ENCODE measurements around the gene BCL2L2. TPM values are rescaled to one million over a fixed set of nuclear protein-coding genes. Genes with fewer than 3 reads are reported as not detected.

BCL2L2 gene
- total RNA-seq, 1 donor from 2014 or later: 11.8 TPM

GRCh38 chr14:23352506-23353432 is 46.1 kb downstream of the BCL2L2 start, which contains the start of gene SLC22A17:
TSS of gene SLC22A17 (minus strand) at chr14:23352887.
- H3K36me3 Mint-ChIP-seq (ENCODE audit: low read depth): no peaks in the 10 kb centered on the region
- POLR2A ChIA-PET: interaction anchor here (0.6 to 0.7 kb wide), 3 partner anchors 50 to 787 kb away, joined by 5 read pairs; partner anchors contain the start of gene PPP1R3E
- peaks cover 58% of the 10 kb centered on the region for H3K27me3 Mint-ChIP-seq

GRCh38 chr14:23353433-23353780 is 46.8 kb downstream of the BCL2L2 start:
- H3K4me1 Mint-ChIP-seq: peaks cover 9% of the 10 kb centered on the region

More at GRCh38 chr14:23352506-23353432, 46.1 kb downstream of the BCL2L2 start, which contains the start of gene SLC22A17:
- TF ChIP-seq CTCF (IDR thresholded peaks at IDR 0.05): no peak
- DNase-seq (no peak), ATAC-seq (ENCODE audit: low read depth) (peak; percentile 68)
- Mint-ChIP-seq H3K27ac (no peak within 1 kb of the TSS), H3K9me3 (no peaks in the 10 kb centered on the region), H3K4me3 (peak within 1 kb of the TSS; percentile 66), H3K4me1 (peaks cover 9% of the 10 kb centered on the region)
- CTCF ChIA-PET: interaction anchor here (0.9 to 1.0 kb wide), 2 partner anchors 27 kb away, joined by 3 to 4 read pairs; no protein-coding TSS in a partner anchor
- intact Hi-C loops (cut with micrococcal nuclease): loop anchor here (1.0 kb wide), 1 partner anchor 50 kb away; the partner anchor contains the start of gene PPP1R3E

GRCh38 chr14:23354990-23355389 is 48.4 kb downstream of the BCL2L2 start:
- ChIA-PET POLR2A (no interaction called here), CTCF (no interaction called here)
- no peak for DNase-seq
- Mint-ChIP-seq H3K9me3 (no peaks in the 10 kb centered on the region), H3K27me3 (peaks cover 47% of the 10 kb centered on the region), H3K4me3 (no peak overlapping the region), H3K4me1 (peaks cover 9% of the 10 kb centered on the region), H3K36me3 (ENCODE audit: low read depth) (no peaks in the 10 kb centered on the region), H3K27ac (no peak overlapping the region)
- intact Hi-C loops (cut with micrococcal nuclease): no loop called here
- TF ChIP-seq CTCF (IDR thresholded peaks at IDR 0.05): no peak
- ATAC-seq (ENCODE audit: low read depth): no peak

More at GRCh38 chr14:23353433-23353780, 46.8 kb downstream of the BCL2L2 start:
- ATAC-seq (ENCODE audit: low read depth) (no peak), DNase-seq (no peak)
- CTCF ChIA-PET: interaction anchor here (1.0 kb wide), 1 partner anchor 27 kb away, joined by 3 read pairs; no protein-coding TSS in a partner anchor
- POLR2A ChIA-PET: no interaction called here
- Mint-ChIP-seq H3K9me3 (no peaks in the 10 kb centered on the region), H3K4me3 (peak overlapping the region; percentile 66), H3K36me3 (ENCODE audit: low read depth) (no peaks in the 10 kb centered on the region), H3K27me3 (peaks cover 55% of the 10 kb centered on the region), H3K27ac (no peak overlapping the region)
- intact Hi-C loops (cut with micrococcal nuclease): no loop called here
- TF ChIP-seq CTCF (IDR thresholded peaks at IDR 0.05): no peak

DNA sequence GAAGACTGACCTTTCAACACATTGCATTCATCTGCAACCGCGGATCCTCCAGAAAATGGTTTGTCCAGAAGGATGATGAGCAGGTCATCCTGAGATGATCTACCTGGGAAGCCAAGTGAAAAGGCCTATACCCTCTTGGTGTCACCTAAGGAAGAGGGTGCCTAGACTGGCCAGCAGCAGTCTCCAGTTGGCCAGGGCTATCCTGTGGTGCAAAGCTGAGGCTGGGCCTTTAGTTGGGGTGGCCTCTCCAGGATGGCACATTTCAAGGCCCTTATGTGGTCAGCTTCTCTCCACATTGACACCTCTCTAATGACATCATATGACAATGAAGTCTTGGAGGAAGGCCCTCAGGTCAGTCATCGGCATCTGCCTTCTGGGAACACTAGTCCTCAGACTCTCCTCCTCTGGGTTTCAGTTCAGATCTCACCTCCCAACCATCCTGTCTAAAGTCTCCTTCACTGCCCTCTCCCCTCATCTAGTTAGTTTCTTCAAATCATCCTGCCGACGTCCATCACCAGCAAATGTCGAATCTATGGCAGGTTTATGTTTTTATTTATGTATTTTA is 49.3 kb downstream of the BCL2L2 start:
- CTCF ChIA-PET: no interaction called here
- peaks cover 42% of the 10 kb centered on the region for H3K27me3 Mint-ChIP-seq
- no peaks in the 10 kb centered on the region for H3K36me3 Mint-ChIP-seq (ENCODE audit: low read depth)
- TF ChIP-seq CTCF (IDR thresholded peaks at IDR 0.05): no peak
- intact Hi-C loops (cut with micrococcal nuclease): no loop called here
- ATAC-seq (ENCODE audit: low read depth) (no peak), DNase-seq (no peak)
- H3K4me1 Mint-ChIP-seq: peaks cover 9% of the 10 kb centered on the region
- POLR2A ChIA-PET: no interaction called here
- H3K9me3 Mint-ChIP-seq: no peaks in the 10 kb centered on the region
- no peak overlapping the region for H3K4me3 Mint-ChIP-seq
- no peak overlapping the region for H3K27ac Mint-ChIP-seq

DNA sequence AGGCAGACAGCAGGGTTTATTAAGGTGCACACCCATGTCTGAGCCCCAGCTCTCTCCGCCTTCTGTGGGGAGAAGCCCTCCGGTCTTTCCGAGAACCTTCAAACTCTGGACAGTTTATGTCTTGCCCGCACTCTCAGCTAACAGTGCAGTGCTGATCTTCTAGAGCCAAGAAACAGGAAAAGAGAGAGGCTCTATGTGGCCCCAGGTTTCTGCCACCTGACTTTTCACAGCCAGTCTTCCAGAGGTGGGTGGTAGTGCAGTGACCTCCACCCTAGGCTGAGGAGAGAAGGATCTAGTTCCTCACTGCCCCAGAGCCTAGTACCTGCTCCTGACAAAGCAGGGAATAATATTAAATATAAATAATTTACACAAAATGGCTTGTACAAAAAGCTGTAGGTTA is 50.0 kb downstream of the BCL2L2 start:
- Mint-ChIP-seq H3K27me3 (peaks cover 39% of the 10 kb centered on the region), H3K27ac (no peak overlapping the region), H3K4me1 (peaks cover 5% of the 10 kb centered on the region), H3K36me3 (ENCODE audit: low read depth) (no peaks in the 10 kb centered on the region), H3K9me3 (no peaks in the 10 kb centered on the region), H3K4me3 (no peak overlapping the region)
- ChIA-PET POLR2A (no interaction called here), CTCF (no interaction called here)
- intact Hi-C loops (cut with micrococcal nuclease): no loop called here
- no peak for TF ChIP-seq CTCF (IDR thresholded peaks at IDR 0.05)
- no peak for DNase-seq
- no peak for ATAC-seq (ENCODE audit: low read depth)
